GM12865 (cell line): ENCODE data around the gene HMX1.

Source experiments
- DNase-seq: peaks from one replicate; pipeline ENCODE4 v3.0.0; 2010; ENCODE audit warnings: low read depth
- H3K4me3 ChIP-seq: 2 replicates; pipeline ENCODE4 v1.5.1; 2011; ENCODE audit warnings: mild to moderate bottlenecking, low read depth, low read length, control low read depth
- CTCF ChIP-seq: IDR thresholded peaks from 2 replicates; pipeline ENCODE4 v1.5.1; 2011; ENCODE audit warnings: low read length, control low read depth, low read depth, inconsistent platforms; ENCODE audit not compliant: insufficient read depth; ENCODE audit errors: missing control alignments

Gene HMX1

GRCh38 chr4:8871417-8872401 is at the start of gene HMX1:
Gene HMX1, minus strand, starts transcription at chr4:8871839. Its CDS starts 225 bp downstream, at chr4:8871614.
- TF ChIP-seq CTCF = no peak
- H3K4me3 ChIP-seq = no peak within 1 kb of the TSS
- DNase-seq = no peak

- TF ChIP-seq CTCF = no peak
- no peak for DNase-seq
- H3K4me3 ChIP-seq = no peak overlapping the region
Measured at GRCh38 chr4:8920969-8921368, 49.3 kb upstream of the HMX1 start.

GRCh38 chr4:8920289-8920965 is 48.8 kb upstream of the HMX1 start:
- no peak for TF ChIP-seq CTCF
- DNase-seq = no peak
- H3K4me3 ChIP-seq = no peak overlapping the region

GRCh38 chr4:8919651-8920288 is 48.1 kb upstream of the HMX1 start:
- no peak overlapping the region for H3K4me3 ChIP-seq
- DNase-seq = no peak
- TF ChIP-seq CTCF = no peak

- no peak overlapping the region for H3K4me3 ChIP-seq
- TF ChIP-seq CTCF = peak; percentile 91
- DNase-seq = peak; percentile 52
Measured at GRCh38 chr4:8917868-8918783, 46.5 kb upstream of the HMX1 start.

- H3K4me3 ChIP-seq = no peak overlapping the region
- no peak for TF ChIP-seq CTCF
- DNase-seq = no peak
Measured at GRCh38 chr4:8917321-8917811, 45.7 kb upstream of the HMX1 start.
